H1 (cell line): ENCODE measurements around the gene S100A16. TPM values are rescaled to one million over a fixed set of nuclear protein-coding genes. Genes with fewer than 3 reads are reported as not detected.

ENCODE experiments used
- polyA plus RNA-seq, 7 experiments: library from polyadenylated mRNA; depleted of rRNA in 3 of 7; stranded (reverse) in 5 of 7; unstranded in 2 of 7; fragments of >200 nt in 5 of 7; fragments of 200-250 nt in 2 of 7; gene quantifications; 1 replicate in 5 of 7; 2 replicates in 1 of 7; 4 replicates in 1 of 7; pipeline versions ENCODE4 v1.2.1 to v1.2.3, GENCODE V29; 2011 to 2013; ENCODE audit warnings: missing spikeins in 2 of 7, mixed read lengths in 2 of 7
- total RNA-seq: library from RNA; stranded (reverse); fragmentation: NEBNext Ultra II Directional; extraction: Animal tissue kit (Norgen Biotek cat#: 25700); gene quantifications from 2 replicates; pipeline ENCODE4 v1.2.1, GENCODE V29; 2021

The S100A16 gene
- total and polyA plus RNA-seq, 2 of the 8 experiments (the other 6 are each of a cell fraction or from before 2014, with no cell fraction given), result 14.9 to 61.4 TPM

Other genes with a start within 250 kb of the S100A16 start
- gene S100A12, start 237.5 kb downstream of the S100A16 start, total RNA-seq, result not detected in 2 replicates
- gene S100A12, start 237.5 kb downstream of the S100A16 start, polyA plus RNA-seq (2011; rRNA removed), result not detected in 2 replicates
- not detected in 2 replicates for gene S100A8, start 222.1 kb downstream of the S100A16 start, total RNA-seq
- not detected in 2 replicates for gene S100A8, start 222.1 kb downstream of the S100A16 start, polyA plus RNA-seq (2011; rRNA removed)
- not detected in 2 replicates for gene S100A7A, start 196.6 kb downstream of the S100A16 start, total RNA-seq
- not detected in 2 replicates for gene S100A7A, start 196.6 kb downstream of the S100A16 start, polyA plus RNA-seq (2011; rRNA removed)
- gene S100A7, start 152.5 kb downstream of the S100A16 start, total RNA-seq, result not detected in 2 replicates
- not detected in 2 replicates for gene S100A7, start 152.5 kb downstream of the S100A16 start, polyA plus RNA-seq (2011; rRNA removed)
- gene S100A6, start 77.1 kb downstream of the S100A16 start, total RNA-seq, result 11.1 and 11.5 TPM in 2 replicates
- 45.8 and 63.0 TPM in 2 replicates for gene S100A6, start 77.1 kb downstream of the S100A16 start, polyA plus RNA-seq (2011; rRNA removed)
- gene S100A5, start 72.2 kb downstream of the S100A16 start, total RNA-seq, result not detected in 2 replicates
- gene S100A5, start 72.2 kb downstream of the S100A16 start, polyA plus RNA-seq (2011; rRNA removed), result not detected in 2 replicates
- 36.3 and 39.6 TPM in 2 replicates for gene S100A4, start 67.3 kb downstream of the S100A16 start, total RNA-seq
- gene S100A4, start 67.3 kb downstream of the S100A16 start, polyA plus RNA-seq (2011; rRNA removed), result 43.3 and 85.4 TPM in 2 replicates
- gene S100A3, start 63.9 kb downstream of the S100A16 start, total RNA-seq, result 0.47 TPM in 1 of 2 replicates, not detected in the other
- gene S100A3, start 63.9 kb downstream of the S100A16 start, polyA plus RNA-seq (2011; rRNA removed), result 0.26 and 0.77 TPM in 2 replicates
- 2.0 TPM in 1 of 2 replicates, not detected in the other for gene S100A2, start 47.3 kb downstream of the S100A16 start, total RNA-seq
- 0.71 and 0.86 TPM in 2 replicates for gene S100A2, start 47.3 kb downstream of the S100A16 start, polyA plus RNA-seq (2011; rRNA removed)
- 1.4 and 1.5 TPM in 2 replicates for gene S100A14, start 3.2 kb upstream of the S100A16 start, total RNA-seq
- gene S100A14, start 3.2 kb upstream of the S100A16 start, polyA plus RNA-seq (2011; rRNA removed), result 3.7 and 5.3 TPM in 2 replicates
- 63.6 and 65.3 TPM in 2 replicates for gene S100A13, start 14.4 kb upstream of the S100A16 start, total RNA-seq
- 79.0 and 127 TPM in 2 replicates for gene S100A13, start 14.4 kb upstream of the S100A16 start, polyA plus RNA-seq (2011; rRNA removed)
- not detected in 2 replicates for gene S100A1, start 15.3 kb upstream of the S100A16 start, total RNA-seq
- gene S100A1, start 15.3 kb upstream of the S100A16 start, polyA plus RNA-seq (2011; rRNA removed), result 1.1 and 2.0 TPM in 2 replicates
- gene CHTOP, start 20.9 kb upstream of the S100A16 start, total RNA-seq, result 103 and 104 TPM in 2 replicates
- gene CHTOP, start 20.9 kb upstream of the S100A16 start, polyA plus RNA-seq (2011; rRNA removed), result 73.6 and 84.6 TPM in 2 replicates
- 22.3 and 25.7 TPM in 2 replicates for gene SNAPIN, start 45.6 kb upstream of the S100A16 start, total RNA-seq
- gene SNAPIN, start 45.6 kb upstream of the S100A16 start, polyA plus RNA-seq (2011; rRNA removed), result 24.7 and 31.1 TPM in 2 replicates
- gene ILF2, start 57.9 kb upstream of the S100A16 start, total RNA-seq, result 387 and 389 TPM in 2 replicates
- 290 and 474 TPM in 2 replicates for gene ILF2, start 57.9 kb upstream of the S100A16 start, polyA plus RNA-seq (2011; rRNA removed)
- 11.1 and 13.2 TPM in 2 replicates for gene NPR1, start 65.6 kb upstream of the S100A16 start, total RNA-seq
- 10.5 and 11.7 TPM in 2 replicates for gene NPR1, start 65.6 kb upstream of the S100A16 start, polyA plus RNA-seq (2011; rRNA removed)
- 63.2 and 66.8 TPM in 2 replicates for gene INTS3, start 114.9 kb upstream of the S100A16 start, total RNA-seq
- gene INTS3, start 114.9 kb upstream of the S100A16 start, polyA plus RNA-seq (2011; rRNA removed), result 86.9 and 93.2 TPM in 2 replicates
- gene SLC27A3, start 162.3 kb upstream of the S100A16 start, total RNA-seq, result 29.4 and 39.1 TPM in 2 replicates
- gene SLC27A3, start 162.3 kb upstream of the S100A16 start, polyA plus RNA-seq (2011; rRNA removed), result 40.1 and 51.2 TPM in 2 replicates